ENCODE results near the gene SLC1A2.

DNA sequence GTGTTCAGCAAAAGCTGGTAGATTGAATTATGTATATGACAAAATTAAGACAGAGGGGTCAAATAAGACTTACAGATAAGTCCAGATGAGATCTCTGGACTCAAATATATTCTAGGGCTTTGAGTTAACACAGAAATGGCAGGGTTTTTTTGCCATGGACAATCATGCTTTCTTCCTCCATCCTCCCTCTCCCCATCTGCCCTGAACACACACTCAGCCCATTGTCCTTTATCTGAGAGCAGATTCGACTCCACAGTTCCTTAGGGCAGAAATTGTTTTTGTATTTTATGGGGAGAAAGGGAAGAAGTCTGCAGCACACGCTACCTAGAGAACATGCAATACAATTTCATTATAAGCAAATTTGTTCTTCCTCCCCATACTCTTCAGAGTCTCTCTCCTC lies 86.8 kb downstream of the SLC1A2 start:
- TF ChIP-seq, protein P1, sequence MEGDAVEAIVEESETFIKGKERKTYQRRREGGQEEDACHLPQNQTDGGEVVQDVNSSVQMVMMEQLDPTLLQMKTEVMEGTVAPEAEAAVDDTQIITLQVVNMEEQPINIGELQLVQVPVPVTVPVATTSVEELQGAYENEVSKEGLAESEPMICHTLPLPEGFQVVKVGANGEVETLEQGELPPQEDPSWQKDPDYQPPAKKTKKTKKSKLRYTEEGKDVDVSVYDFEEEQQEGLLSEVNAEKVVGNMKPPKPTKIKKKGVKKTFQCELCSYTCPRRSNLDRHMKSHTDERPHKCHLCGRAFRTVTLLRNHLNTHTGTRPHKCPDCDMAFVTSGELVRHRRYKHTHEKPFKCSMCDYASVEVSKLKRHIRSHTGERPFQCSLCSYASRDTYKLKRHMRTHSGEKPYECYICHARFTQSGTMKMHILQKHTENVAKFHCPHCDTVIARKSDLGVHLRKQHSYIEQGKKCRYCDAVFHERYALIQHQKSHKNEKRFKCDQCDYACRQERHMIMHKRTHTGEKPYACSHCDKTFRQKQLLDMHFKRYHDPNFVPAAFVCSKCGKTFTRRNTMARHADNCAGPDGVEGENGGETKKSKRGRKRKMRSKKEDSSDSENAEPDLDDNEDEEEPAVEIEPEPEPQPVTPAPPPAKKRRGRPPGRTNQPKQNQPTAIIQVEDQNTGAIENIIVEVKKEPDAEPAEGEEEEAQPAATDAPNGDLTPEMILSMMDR (conservative IDR thresholded peaks at IDR 0.05; ENCODE audit: low read depth in 2 of 2) = no peak
- TF ChIP-seq POLR2AphosphoS5 (IDR thresholded peaks at IDR 0.05; ENCODE audit: low read depth) (no peak), EZH2phosphoT487 (IDR thresholded peaks at IDR 0.05; ENCODE audit: unreplicated experiment) (no peak), CREB1 (CRISPR knock-in tag; IDR thresholded peaks at IDR 0.05; ENCODE audit: low read depth) (no peak), EZH2 (IDR thresholded peaks at IDR 0.05; ENCODE audit: low read depth, unreplicated experiment) (no peak)
- TF ChIP-seq, protein P2, sequence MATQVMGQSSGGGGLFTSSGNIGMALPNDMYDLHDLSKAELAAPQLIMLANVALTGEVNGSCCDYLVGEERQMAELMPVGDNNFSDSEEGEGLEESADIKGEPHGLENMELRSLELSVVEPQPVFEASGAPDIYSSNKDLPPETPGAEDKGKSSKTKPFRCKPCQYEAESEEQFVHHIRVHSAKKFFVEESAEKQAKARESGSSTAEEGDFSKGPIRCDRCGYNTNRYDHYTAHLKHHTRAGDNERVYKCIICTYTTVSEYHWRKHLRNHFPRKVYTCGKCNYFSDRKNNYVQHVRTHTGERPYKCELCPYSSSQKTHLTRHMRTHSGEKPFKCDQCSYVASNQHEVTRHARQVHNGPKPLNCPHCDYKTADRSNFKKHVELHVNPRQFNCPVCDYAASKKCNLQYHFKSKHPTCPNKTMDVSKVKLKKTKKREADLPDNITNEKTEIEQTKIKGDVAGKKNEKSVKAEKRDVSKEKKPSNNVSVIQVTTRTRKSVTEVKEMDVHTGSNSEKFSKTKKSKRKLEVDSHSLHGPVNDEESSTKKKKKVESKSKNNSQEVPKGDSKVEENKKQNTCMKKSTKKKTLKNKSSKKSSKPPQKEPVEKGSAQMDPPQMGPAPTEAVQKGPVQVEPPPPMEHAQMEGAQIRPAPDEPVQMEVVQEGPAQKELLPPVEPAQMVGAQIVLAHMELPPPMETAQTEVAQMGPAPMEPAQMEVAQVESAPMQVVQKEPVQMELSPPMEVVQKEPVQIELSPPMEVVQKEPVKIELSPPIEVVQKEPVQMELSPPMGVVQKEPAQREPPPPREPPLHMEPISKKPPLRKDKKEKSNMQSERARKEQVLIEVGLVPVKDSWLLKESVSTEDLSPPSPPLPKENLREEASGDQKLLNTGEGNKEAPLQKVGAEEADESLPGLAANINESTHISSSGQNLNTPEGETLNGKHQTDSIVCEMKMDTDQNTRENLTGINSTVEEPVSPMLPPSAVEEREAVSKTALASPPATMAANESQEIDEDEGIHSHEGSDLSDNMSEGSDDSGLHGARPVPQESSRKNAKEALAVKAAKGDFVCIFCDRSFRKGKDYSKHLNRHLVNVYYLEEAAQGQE (IDR thresholded peaks at IDR 0.05; ENCODE audit: unreplicated experiment) = no peak

Data from GM23338 (cell line).